Transverse colon (tissue), 4 donors: ENCODE data around the gene MSI2. TPM values are rescaled to one million over a fixed set of nuclear protein-coding genes. Genes with fewer than 3 reads are reported as not detected.

ENCODE experiments used
- DNase-seq: peaks from one replicate; pipeline ENCODE4 v3.0.0-alpha.2; 2019
- H3K27ac ChIP-seq, 4 donors: fragments of 200-600 bp; sonication (generic); 2 replicates each; pipeline ENCODE4 v1.5.1; 2016 to 2018; ENCODE audit warnings: inconsistent platforms in 4 of 4
- H3K27me3 ChIP-seq: fragments of 200-600 bp; sonication (generic); 2 replicates; pipeline ENCODE4 v1.5.1; 2017; ENCODE audit warnings: inconsistent platforms
- H3K36me3 ChIP-seq, 4 donors: fragments of 200-600 bp; sonication (generic); 2 replicates each; pipeline ENCODE4 v1.5.1; 2017 to 2019; ENCODE audit warnings: inconsistent platforms in 4 of 4
- H3K4me1 ChIP-seq, 4 donors: fragments of 200-600 bp; sonication (generic); 2 replicates each; pipeline ENCODE4 v1.5.1; 2017 to 2020; ENCODE audit warnings: inconsistent platforms in 4 of 4
- H3K4me3 ChIP-seq, 4 donors: fragments of 200-600 bp; sonication (generic); 1 replicate in 1 of 4; 2 replicates in 3 of 4; pipeline versions ENCODE4 v1.5.1 to v1.6.1; 2017 to 2019; ENCODE audit warnings: inconsistent platforms in 4 of 4
- H3K9me3 ChIP-seq, 2 donors: fragments of 200-600 bp; sonication (generic); 2 replicates each; pipeline ENCODE4 v1.5.1; 2017 to 2019; ENCODE audit warnings: inconsistent platforms in 2 of 2
- EP300 ChIP-seq: sonication (generic); formaldehyde crosslinking; IDR thresholded peaks from one replicate; pipeline ENCODE4 v1.6.1; 2017; ENCODE audit warnings: antibody characterized with exemption, low read depth
- POLR2A ChIP-seq: fragments of 450-650 bp; IDR thresholded peaks from one replicate; pipeline ENCODE4 v1.6.1; 2016; ENCODE audit warnings: antibody characterized with exemption, mild to moderate bottlenecking, moderate library complexity
- POLR2AphosphoS5 ChIP-seq, 3 donors: sonication (generic); formaldehyde crosslinking; IDR thresholded peaks; one replicate each; pipeline ENCODE4 v1.6.1; 2016; ENCODE audit warnings: antibody characterized with exemption in 3 of 3
- WGBS, 2 donors: methylation state at CpG; one replicate each; pipeline ENCODE4 v1.1.5; 2018; ENCODE audit warnings: low coverage in 1 of 2; 5-methylcytosine and 5-hydroxymethylcytosine counted together
- in situ Hi-C, 4 donors: fragments of 200-750 bp; cut with MboI; loops; one replicate each; pipeline versions ENCODE4 v1.15.0 to v1.15.1; 2017; ENCODE audit warnings: low sequenced_read_pairs in 3 of 4, low pct_ligation_motif_present in 1 of 4, low pct_unique_long_range_greater_than_20kb in 1 of 4
- intact Hi-C: fragments of 100-400 bp; cut with DNase I; formaldehyde crosslinking; loops from one replicate; pipeline ENCODE4 v1.15.1; 2023; ENCODE audit warnings: low total_unique reads
- total RNA-seq, 4 donors: library from RNA; depleted of rRNA; stranded (reverse); fragments of >200 nt; gene quantifications; one replicate each; pipeline ENCODE4 v1.1.0, GENCODE V29; 2016
- TF ChIP-seq, protein P1 (sequence below), 5 experiments: fragments of 200-600 bp in 3 of 5; fragments of 450-650 bp in 2 of 5; sonication (generic) in 3 of 5; IDR thresholded peaks; 1 replicate in 2 of 5; 2 replicates in 3 of 5; pipeline ENCODE4 v1.5.1; 2016 to 2017; ENCODE audit warnings: antibody characterized with exemption in 5 of 5, inconsistent platforms in 3 of 5, mild to moderate bottlenecking in 2 of 5, moderate library complexity in 1 of 5

MSI2 gene
- total RNA-seq, 4 donors from 2014 or later: 20.6 to 36.0 (median 29.3) TPM

DNA sequence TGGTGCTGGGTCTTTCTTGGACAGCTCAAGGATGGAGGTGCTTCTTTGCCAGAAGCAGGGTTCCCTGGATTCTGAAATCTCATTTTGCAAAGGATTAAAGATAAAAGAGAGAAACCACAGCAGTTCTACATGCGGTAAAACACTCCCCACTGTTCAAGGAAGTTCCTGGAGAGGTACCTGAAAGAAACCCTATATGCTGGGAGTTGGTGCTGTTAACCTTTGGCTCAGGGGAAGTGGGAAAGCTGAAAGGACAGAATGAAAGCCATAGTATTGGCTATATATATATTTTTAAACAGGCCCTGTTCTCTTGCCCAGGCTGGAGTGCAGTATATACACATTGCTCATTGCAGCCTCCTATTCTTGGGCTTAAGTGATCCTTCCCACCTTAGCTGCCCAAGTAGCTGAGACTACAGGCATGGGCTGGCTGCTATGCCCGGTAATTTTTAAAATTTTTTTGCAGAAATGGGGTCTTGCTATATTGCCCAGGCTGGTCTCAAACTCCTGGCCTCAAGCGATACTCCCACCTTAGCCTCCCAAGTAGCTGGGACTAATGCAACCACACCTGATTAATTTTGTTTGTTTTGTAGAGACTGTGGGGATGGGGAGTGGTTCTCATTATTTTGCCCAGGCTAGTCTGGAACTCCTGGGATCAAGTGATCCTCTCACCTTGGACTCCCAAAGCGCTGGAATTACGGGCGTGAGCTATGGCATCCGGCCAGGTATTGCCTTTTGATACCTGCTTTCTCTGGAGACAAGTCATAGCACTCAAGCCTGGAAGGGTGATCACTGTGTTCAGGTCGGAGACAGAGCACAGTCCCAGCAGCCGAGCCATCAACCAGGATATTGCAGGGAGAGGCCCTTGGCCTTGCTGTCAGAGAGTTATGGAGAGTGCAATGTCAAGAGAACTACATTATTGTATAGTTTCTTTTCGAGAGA is 55.2 kb downstream of the MSI2 start:
- 66 to 70% methylated on average over 2 to 10 of the region's 10 CpGs for WGBS, 2 donors
- no peak overlapping the region for H3K4me3 ChIP-seq
- no peaks in the 10 kb centered on the region for H3K36me3 ChIP-seq
- no peaks in the 10 kb centered on the region for H3K9me3 ChIP-seq
- in situ Hi-C loops (no loop called here), intact Hi-C loops (no loop called here)
- TF ChIP-seq POLR2AphosphoS5 (IDR thresholded peaks at IDR 0.05): peak in 1 of 3 donors; percentile 20
- TF ChIP-seq, protein P1, sequence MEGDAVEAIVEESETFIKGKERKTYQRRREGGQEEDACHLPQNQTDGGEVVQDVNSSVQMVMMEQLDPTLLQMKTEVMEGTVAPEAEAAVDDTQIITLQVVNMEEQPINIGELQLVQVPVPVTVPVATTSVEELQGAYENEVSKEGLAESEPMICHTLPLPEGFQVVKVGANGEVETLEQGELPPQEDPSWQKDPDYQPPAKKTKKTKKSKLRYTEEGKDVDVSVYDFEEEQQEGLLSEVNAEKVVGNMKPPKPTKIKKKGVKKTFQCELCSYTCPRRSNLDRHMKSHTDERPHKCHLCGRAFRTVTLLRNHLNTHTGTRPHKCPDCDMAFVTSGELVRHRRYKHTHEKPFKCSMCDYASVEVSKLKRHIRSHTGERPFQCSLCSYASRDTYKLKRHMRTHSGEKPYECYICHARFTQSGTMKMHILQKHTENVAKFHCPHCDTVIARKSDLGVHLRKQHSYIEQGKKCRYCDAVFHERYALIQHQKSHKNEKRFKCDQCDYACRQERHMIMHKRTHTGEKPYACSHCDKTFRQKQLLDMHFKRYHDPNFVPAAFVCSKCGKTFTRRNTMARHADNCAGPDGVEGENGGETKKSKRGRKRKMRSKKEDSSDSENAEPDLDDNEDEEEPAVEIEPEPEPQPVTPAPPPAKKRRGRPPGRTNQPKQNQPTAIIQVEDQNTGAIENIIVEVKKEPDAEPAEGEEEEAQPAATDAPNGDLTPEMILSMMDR (IDR thresholded peaks at IDR 0.05): no peak
- no peaks in the 10 kb centered on the region for H3K27me3 ChIP-seq
- H3K27ac ChIP-seq: peak overlapping the region; percentile 29 to 57 (median 50)
- peaks cover 5 to 16% (median 8%) of the 10 kb centered on the region in 4 donors for H3K4me1 ChIP-seq
- DNase-seq: peak; percentile 82

DNA sequence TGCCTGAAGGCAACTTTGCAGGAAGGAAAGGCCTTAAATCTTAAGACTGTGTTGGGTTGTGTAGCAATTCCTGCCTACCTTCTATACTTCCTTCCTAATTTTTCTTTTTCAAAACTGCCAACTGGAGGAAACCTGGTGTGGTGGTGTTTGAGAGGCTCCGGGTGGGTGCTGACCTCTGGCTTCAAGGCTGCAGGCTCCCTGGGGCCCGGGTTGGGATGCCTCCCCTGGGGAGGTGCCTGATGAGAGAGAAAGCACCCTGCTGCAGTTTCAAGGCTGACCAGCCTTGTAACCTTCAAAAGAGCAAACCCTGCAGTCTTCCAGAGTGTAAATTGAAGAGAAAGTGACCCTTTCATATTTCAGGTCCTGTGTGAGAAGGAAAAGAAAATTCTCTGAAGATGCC is 55.9 kb downstream of the MSI2 start:
- Histone ChIP-seq H3K27me3 (no peaks in the 10 kb centered on the region), H3K27ac (peak overlapping the region in 3 of 4 donors; percentile 29 to 55 (median 48)), H3K4me1 (peaks cover 5 to 16% (median 8%) of the 10 kb centered on the region in 4 donors), H3K9me3 (no peaks in the 10 kb centered on the region), H3K4me3 (no peak overlapping the region), H3K36me3 (no peaks in the 10 kb centered on the region)
- 66% methylated on average over 2 of the region's 2 CpGs; no CpG with 5 or more reads in 1 of the 2 donors for WGBS, 2 donors
- TF ChIP-seq EP300 (no peak), POLR2AphosphoS5 (IDR thresholded peaks at IDR 0.05) (no peak), POLR2A (no peak)
- TF ChIP-seq, protein P1 (IDR thresholded peaks at IDR 0.05): no peak
- in situ Hi-C loops: no loop called here
- no peak for DNase-seq
- intact Hi-C loops: no loop called here

DNA sequence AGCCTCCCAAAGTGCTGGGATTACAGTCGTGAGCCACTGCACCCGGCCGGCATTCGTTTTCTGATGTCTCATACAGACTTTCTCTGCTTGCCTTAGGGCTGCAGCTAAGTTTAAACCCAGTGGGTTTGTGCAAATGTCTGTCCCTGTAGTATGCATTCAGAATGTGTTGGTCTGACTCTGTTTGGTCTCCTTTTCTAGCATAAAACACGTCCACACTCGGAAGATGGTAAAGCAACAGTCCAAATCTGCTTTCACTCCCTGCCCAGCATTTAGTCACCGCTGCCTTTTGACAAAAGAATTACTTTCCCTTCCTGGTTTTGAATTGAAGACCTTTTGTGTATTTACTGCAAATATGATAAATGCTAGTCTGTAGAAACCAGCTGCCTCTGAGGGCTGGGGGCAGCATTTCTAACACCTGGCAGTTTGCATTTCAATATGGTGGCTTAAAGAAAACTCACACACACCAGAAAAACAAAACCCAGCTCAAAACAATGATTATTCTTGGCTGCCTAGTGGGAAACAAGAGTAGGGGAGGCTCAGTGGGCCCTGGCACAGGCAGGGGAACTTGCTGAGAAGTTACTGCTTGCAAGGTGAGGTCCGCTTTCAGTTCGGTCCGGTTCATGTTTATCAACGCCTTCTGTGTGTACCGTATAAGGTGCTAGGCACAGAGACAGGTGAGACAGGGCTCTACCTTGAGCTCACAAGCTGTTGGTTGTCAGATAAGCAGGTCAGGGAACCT is 56.9 kb downstream of the MSI2 start:
- no peak overlapping the region for H3K27ac ChIP-seq
- TF ChIP-seq POLR2AphosphoS5 (IDR thresholded peaks at IDR 0.05) (no peak), EP300 (no peak), POLR2A (no peak)
- TF ChIP-seq, protein P1 (IDR thresholded peaks at IDR 0.05): no peak
- DNase-seq: no peak
- no peaks in the 10 kb centered on the region for H3K36me3 ChIP-seq
- peaks cover 5 to 16% (median 8%) of the 10 kb centered on the region in 4 donors for H3K4me1 ChIP-seq
- WGBS, 2 donors: 80 to 85% methylated on average over 6 to 12 of the region's 12 CpGs
- no peaks in the 10 kb centered on the region for H3K9me3 ChIP-seq
- H3K27me3 ChIP-seq: no peaks in the 10 kb centered on the region
- intact Hi-C loops (no loop called here), in situ Hi-C loops (no loop called here)
- H3K4me3 ChIP-seq: no peak overlapping the region
